ENCODE results near the gene CDHR3.

DNA sequence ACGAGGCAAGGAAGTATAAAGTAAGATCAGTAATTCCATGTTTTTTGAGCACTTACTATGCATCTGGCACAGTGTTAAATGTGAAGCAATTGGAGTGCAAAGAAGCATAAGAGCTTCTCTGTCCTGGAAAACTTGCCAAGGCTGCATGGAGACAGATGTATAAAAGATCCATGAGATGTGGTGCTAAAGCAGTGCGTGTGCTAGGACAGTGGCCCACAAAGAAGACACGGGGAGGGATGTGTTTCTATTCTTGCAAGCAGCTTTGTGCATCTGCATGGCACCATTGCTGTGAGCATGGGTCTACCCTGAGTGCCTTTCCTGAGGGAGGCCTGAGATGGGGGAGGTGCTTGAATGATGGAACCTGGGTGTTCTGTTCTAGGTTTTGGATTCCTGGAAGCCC is 5.1 kb upstream of the CDHR3 start:
- TF ChIP-seq, protein P1, sequence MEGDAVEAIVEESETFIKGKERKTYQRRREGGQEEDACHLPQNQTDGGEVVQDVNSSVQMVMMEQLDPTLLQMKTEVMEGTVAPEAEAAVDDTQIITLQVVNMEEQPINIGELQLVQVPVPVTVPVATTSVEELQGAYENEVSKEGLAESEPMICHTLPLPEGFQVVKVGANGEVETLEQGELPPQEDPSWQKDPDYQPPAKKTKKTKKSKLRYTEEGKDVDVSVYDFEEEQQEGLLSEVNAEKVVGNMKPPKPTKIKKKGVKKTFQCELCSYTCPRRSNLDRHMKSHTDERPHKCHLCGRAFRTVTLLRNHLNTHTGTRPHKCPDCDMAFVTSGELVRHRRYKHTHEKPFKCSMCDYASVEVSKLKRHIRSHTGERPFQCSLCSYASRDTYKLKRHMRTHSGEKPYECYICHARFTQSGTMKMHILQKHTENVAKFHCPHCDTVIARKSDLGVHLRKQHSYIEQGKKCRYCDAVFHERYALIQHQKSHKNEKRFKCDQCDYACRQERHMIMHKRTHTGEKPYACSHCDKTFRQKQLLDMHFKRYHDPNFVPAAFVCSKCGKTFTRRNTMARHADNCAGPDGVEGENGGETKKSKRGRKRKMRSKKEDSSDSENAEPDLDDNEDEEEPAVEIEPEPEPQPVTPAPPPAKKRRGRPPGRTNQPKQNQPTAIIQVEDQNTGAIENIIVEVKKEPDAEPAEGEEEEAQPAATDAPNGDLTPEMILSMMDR (conservative IDR thresholded peaks at IDR 0.05; ENCODE audit: low read length) = no peak
- TF ChIP-seq EZH2phosphoT487 (IDR thresholded peaks at IDR 0.05; ENCODE audit: borderline replicate concordance, low read depth, low read length) = no peak

Data from OCI-LY7 (cell line).